Stomach (tissue), 9 donors: ENCODE data around the gene BCORL1. TPM values are rescaled to one million over a fixed set of nuclear protein-coding genes. Genes with fewer than 3 reads are reported as not detected.

ENCODE experiments used
- DNase-seq, 2 donors: peaks; one replicate each; pipeline versions ENCODE4 v3.0.0 to v3.0.0-alpha.2; 2013 to 2019
- H3K27ac ChIP-seq, 5 donors: fragments of 200-600 bp in 4 of 5; sonication (generic) in 4 of 5; one replicate each; pipeline ENCODE4 v1.5.1; 2013 to 2019; ENCODE audit warnings: mild to moderate bottlenecking in 1 of 5, moderate library complexity in 1 of 5
- H3K27me3 ChIP-seq, 3 donors: fragments of 200-600 bp; sonication (generic); one replicate each; pipeline ENCODE4 v1.5.1; 2017 to 2019; ENCODE audit warnings: mixed run types in 1 of 3
- H3K36me3 ChIP-seq, 4 donors: fragments of 200-600 bp; sonication (generic); 1 replicate in 3 of 4; 2 replicates in 1 of 4; pipeline ENCODE4 v1.5.1; 2016 to 2019
- H3K4me1 ChIP-seq, 4 donors: fragments of 200-600 bp; sonication (generic); one replicate each; pipeline ENCODE4 v1.5.1; 2016 to 2019
- H3K4me3 ChIP-seq, 4 donors: fragments of 200-600 bp; sonication (generic) in 3 of 4; one replicate each; pipeline ENCODE4 v1.5.1; 2016 to 2019; ENCODE audit warnings: mild to moderate bottlenecking in 1 of 4
- H3K9me3 ChIP-seq, 4 donors: fragments of 200-600 bp; sonication (generic); one replicate each; pipeline ENCODE4 v1.5.1; 2016 to 2019
- EP300 ChIP-seq: sonication (generic); formaldehyde crosslinking; IDR thresholded peaks from one replicate; pipeline ENCODE4 v1.6.1; 2017; ENCODE audit warnings: antibody characterized with exemption
- POLR2A ChIP-seq, 4 donors: fragments of 450-650 bp; IDR thresholded peaks; one replicate each; pipeline ENCODE4 v1.6.1; 2016; ENCODE audit warnings: antibody characterized with exemption in 4 of 4, control low read depth in 2 of 4, mild to moderate bottlenecking in 1 of 4, moderate library complexity in 1 of 4
- POLR2AphosphoS5 ChIP-seq, 3 donors: sonication (generic); formaldehyde crosslinking; IDR thresholded peaks; one replicate each; pipeline ENCODE4 v1.6.1; 2016; ENCODE audit warnings: antibody characterized with exemption in 3 of 3
- WGBS, 5 donors: extraction: QIAGEN DNeasy Blood & Tissue Kit in 3 of 5; methylation state at CpG; one replicate each; pipeline versions ENCODE4 v1.1.5 to v1.1.7; 2013 to 2018; 5-methylcytosine and 5-hydroxymethylcytosine counted together
- intact Hi-C: fragments of 100-400 bp; cut with DNase I; formaldehyde crosslinking; loops from one replicate; pipeline ENCODE4 v1.15.1; 2023; ENCODE audit warnings: low total_unique reads
- polyA plus RNA-seq, 3 donors: library from polyadenylated mRNA; stranded (reverse); fragments of 200-250 nt; gene quantifications; one replicate each; pipeline ENCODE4 v1.2.3, GENCODE V29; 2013
- total RNA-seq, 5 donors: library from RNA; depleted of rRNA; stranded (reverse); fragments of >200 nt; gene quantifications; one replicate each; pipeline versions ENCODE4 v1.1.0 to v1.2.3, GENCODE V29; 2014 to 2016
- TF ChIP-seq, protein P1 (sequence below), 7 experiments: fragments of 450-650 bp in 4 of 7; fragments of 200-600 bp in 3 of 7; sonication (generic) in 3 of 7; IDR thresholded peaks; one replicate each; pipeline ENCODE4 v1.5.1; 2016 to 2019; ENCODE audit warnings: antibody characterized with exemption in 7 of 7, control low read depth in 2 of 7, mild to moderate bottlenecking in 1 of 7
- donor health status: healthy with polysubstance abuse.
- donor health status: Bipolar disorder and iron deficiency.
- donor health status: healthy.

Gene BCORL1
- total and polyA plus RNA-seq, 8 donors = 0.89 to 16.8 (median 2.7) TPM

DNA sequence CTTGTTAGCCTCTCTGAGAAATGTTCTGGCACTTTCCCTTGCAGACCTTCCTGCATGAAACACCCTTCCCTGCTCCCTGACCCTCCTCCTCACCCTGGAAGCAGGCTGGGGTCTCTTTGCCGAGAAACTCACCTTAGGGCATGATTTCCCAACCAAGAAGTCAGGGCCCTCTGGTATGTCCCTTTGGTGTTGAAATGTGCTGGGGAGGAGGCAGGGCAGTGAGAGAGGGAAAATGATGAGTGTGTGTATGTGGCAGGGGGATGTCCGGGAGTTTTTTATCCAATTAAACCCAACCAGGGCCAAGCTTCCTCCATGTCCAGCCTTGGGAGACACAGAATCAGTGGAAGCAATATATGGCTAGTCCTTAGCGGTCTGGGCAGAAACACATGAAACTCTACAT is 122.8 kb downstream of the BCORL1 start:
- no peak for TF ChIP-seq POLR2AphosphoS5 (IDR thresholded peaks at IDR 0.05)
- peak overlapping the region in 3 of 5 donors; percentile 12 to 32 (median 26) for H3K27ac ChIP-seq
- no peaks in the 10 kb centered on the region for H3K27me3 ChIP-seq
- H3K4me3 ChIP-seq = no peak overlapping the region
- H3K36me3 ChIP-seq = no peaks in the 10 kb centered on the region
- WGBS, 5 donors = 72 to 85% (median 80%) methylated on average over 3 of the region's 3 CpGs
- intact Hi-C loops = no loop called here
- no peaks in the 10 kb centered on the region for H3K9me3 ChIP-seq
- DNase-seq = no peak
- peaks cover 6 to 61% (median 29%) of the 10 kb centered on the region in 4 donors for H3K4me1 ChIP-seq

DNA sequence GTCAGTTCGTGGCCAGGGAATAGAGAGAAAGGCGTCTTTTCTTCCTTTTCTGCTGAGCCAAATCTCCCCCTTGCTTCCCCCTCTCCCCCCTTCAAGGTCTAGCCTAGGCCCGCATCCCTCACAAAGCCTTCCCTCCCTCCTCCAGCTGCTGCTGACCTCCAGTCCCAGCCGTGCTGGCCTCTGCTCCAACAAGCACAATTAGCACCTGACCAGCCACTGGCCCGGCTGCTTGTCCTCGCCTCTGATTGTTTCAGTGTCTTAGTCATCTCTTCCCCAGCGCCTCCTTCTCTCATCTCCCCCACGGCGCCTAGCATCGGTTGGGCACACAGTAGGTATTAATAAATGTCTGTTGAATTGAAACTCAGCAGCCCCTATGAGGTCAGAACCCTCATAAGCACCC is 123.6 kb downstream of the BCORL1 start:
- DNase-seq = no peak
- Histone ChIP-seq H3K36me3 (no peaks in the 10 kb centered on the region), H3K9me3 (no peaks in the 10 kb centered on the region), H3K27ac (peak overlapping the region in 3 of 5 donors; percentile 12 to 42 (median 38)), H3K4me1 (peaks cover 6 to 56% (median 25%) of the 10 kb centered on the region in 4 donors), H3K27me3 (no peaks in the 10 kb centered on the region), H3K4me3 (no peak overlapping the region)
- TF ChIP-seq POLR2AphosphoS5 (IDR thresholded peaks at IDR 0.05) (no peak), EP300 (no peak), POLR2A (IDR thresholded peaks at IDR 0.05) (no peak)
- TF ChIP-seq, protein P1, sequence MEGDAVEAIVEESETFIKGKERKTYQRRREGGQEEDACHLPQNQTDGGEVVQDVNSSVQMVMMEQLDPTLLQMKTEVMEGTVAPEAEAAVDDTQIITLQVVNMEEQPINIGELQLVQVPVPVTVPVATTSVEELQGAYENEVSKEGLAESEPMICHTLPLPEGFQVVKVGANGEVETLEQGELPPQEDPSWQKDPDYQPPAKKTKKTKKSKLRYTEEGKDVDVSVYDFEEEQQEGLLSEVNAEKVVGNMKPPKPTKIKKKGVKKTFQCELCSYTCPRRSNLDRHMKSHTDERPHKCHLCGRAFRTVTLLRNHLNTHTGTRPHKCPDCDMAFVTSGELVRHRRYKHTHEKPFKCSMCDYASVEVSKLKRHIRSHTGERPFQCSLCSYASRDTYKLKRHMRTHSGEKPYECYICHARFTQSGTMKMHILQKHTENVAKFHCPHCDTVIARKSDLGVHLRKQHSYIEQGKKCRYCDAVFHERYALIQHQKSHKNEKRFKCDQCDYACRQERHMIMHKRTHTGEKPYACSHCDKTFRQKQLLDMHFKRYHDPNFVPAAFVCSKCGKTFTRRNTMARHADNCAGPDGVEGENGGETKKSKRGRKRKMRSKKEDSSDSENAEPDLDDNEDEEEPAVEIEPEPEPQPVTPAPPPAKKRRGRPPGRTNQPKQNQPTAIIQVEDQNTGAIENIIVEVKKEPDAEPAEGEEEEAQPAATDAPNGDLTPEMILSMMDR (IDR thresholded peaks at IDR 0.05) = no peak
- intact Hi-C loops = no loop called here
- WGBS, 5 donors = 37 to 55% (median 48%) methylated on average over 7 to 10 of the region's 10 CpGs

Other genes starting within 250 kb of the BCORL1 start
- 10 to 100 TPM in 1 of 5 donors, 1 to 10 TPM in 3, under 1 TPM in 1; 0.72 to 16.3 (median 2.2) TPM for gene XPNPEP2, start 243.7 kb upstream of the BCORL1 start, total RNA-seq
- gene XPNPEP2, start 243.7 kb upstream of the BCORL1 start, polyA plus RNA-seq = 1 to 10 TPM in 1 of 3 donors, under 1 TPM in 2; 0.33 to 1.2 (median 0.92) TPM
- gene SASH3, start 202.7 kb upstream of the BCORL1 start, total RNA-seq = 10 to 100 TPM in 1 of 5 donors, 1 to 10 TPM in 2, under 1 TPM in 1, not detected in 1; 0.58 to 10.7 (median 3.3) TPM
- gene SASH3, start 202.7 kb upstream of the BCORL1 start, polyA plus RNA-seq = 10 to 100 TPM in 1 of 3 donors, 1 to 10 TPM in 2; 3.5 to 12.1 (median 6.7) TPM
- gene ZDHHC9, start 138.7 kb upstream of the BCORL1 start, total RNA-seq = 10 to 100 TPM in 4 of 5 donors, not detected in 1; 17.4 to 30.1 (median 27.7) TPM
- gene ZDHHC9, start 138.7 kb upstream of the BCORL1 start, polyA plus RNA-seq = 1 to 10 TPM; 8.1 to 9.5 (median 8.7) TPM
- gene UTP14A, start 76.5 kb upstream of the BCORL1 start, total RNA-seq = 10 to 100 TPM in 3 of 5 donors, 1 to 10 TPM in 2; 4.1 to 18.1 (median 14.0) TPM
- 10 to 100 TPM; 10.5 to 15.6 (median 12.4) TPM for gene UTP14A, start 76.5 kb upstream of the BCORL1 start, polyA plus RNA-seq
- 10 to 100 TPM in 3 of 5 donors, 1 to 10 TPM in 2; 7.1 to 34.5 (median 19.6) TPM for gene ELF4, start 127.9 kb downstream of the BCORL1 start, total RNA-seq
- gene ELF4, start 127.9 kb downstream of the BCORL1 start, polyA plus RNA-seq = 10 to 100 TPM in 1 of 3 donors, 1 to 10 TPM in 2; 3.9 to 17.9 (median 7.0) TPM
- gene AIFM1, start 183.2 kb downstream of the BCORL1 start, total RNA-seq = 10 to 100 TPM in 4 of 5 donors, 1 to 10 TPM in 1; 2.9 to 29.6 (median 22.0) TPM
- 10 to 100 TPM; 24.7 to 33.5 (median 31.5) TPM for gene AIFM1, start 183.2 kb downstream of the BCORL1 start, polyA plus RNA-seq
- gene RAB33A, start 189.3 kb downstream of the BCORL1 start, total RNA-seq = 1 to 10 TPM in 1 of 5 donors, not detected in 4; 1.7 TPM
- 1 to 10 TPM in 1 of 3 donors, under 1 TPM in 2; 0.75 to 1.1 (median 0.75) TPM for gene RAB33A, start 189.3 kb downstream of the BCORL1 start, polyA plus RNA-seq